ENCODE measurements around the gene OAS1.
"Not testable (repeated sequence)": the region's sequence is repeated elsewhere in the genome, so short reads cannot be mapped to it uniquely, and the experiment has no call there.

The OAS1 gene

GRCh38 chr12:112950701-112951100 is 43.9 kb downstream of the OAS1 start:
- Histone ChIP-seq H3K27ac (ENCODE audit: low read depth, low read length, poor library complexity, severe bottlenecking) (no peak overlapping the region), H2AFZ (ENCODE audit: low read length) (no peak overlapping the region), H3K9ac (ENCODE audit: low read length) (no peak overlapping the region), H3K4me3 (ENCODE audit: low read depth, low read length, poor library complexity, severe bottlenecking) (no peak overlapping the region), H3K27me3 (ENCODE audit: insufficient read depth, low read length) (no peaks in the 10 kb centered on the region), H3K36me3 (ENCODE audit: insufficient read depth, low read length) (no peaks in the 10 kb centered on the region), H3K4me2 (ENCODE audit: low read length) (no peak overlapping the region), H3K9me3 (ENCODE audit: low read length) (0 out of 2 replicates have a peak, but pooled peaks cover 2% of the 10 kb centered on the region), H3F3A (ENCODE audit: insufficient read depth, low read length) (no peaks in the 10 kb centered on the region), H4K20me1 (ENCODE audit: insufficient read depth, low read length) (no peaks in the 10 kb centered on the region), H3K79me2 (ENCODE audit: insufficient read depth, low read length) (no peaks in the 10 kb centered on the region), H3K9me2 (ENCODE audit: low read depth, low read length) (no peaks in the 10 kb centered on the region), H3K4me1 (ENCODE audit: insufficient read depth, low read length, severe bottlenecking) (no peaks in the 10 kb centered on the region)
- TF ChIP-seq CTCF (IDR thresholded peaks at IDR 0.05; ENCODE audit: low read length) (no peak), EZH2 (IDR thresholded peaks at IDR 0.05; ENCODE audit: borderline replicate concordance, low read length) (no peak)

- not testable (repeated sequence) for H3K36me3 ChIP-seq (ENCODE audit: insufficient read depth, low read length); H3K9me2 ChIP-seq (ENCODE audit: low read depth, low read length); H3K79me2 ChIP-seq (ENCODE audit: insufficient read depth, low read length); H3F3A ChIP-seq (ENCODE audit: insufficient read depth, low read length); H3K9ac ChIP-seq (ENCODE audit: low read length); H4K20me1 ChIP-seq (ENCODE audit: insufficient read depth, low read length); H3K4me2 ChIP-seq (ENCODE audit: low read length); H3K27ac ChIP-seq (ENCODE audit: low read depth, low read length, poor library complexity, severe bottlenecking); H3K4me3 ChIP-seq (ENCODE audit: low read depth, low read length, poor library complexity, severe bottlenecking); H3K4me1 ChIP-seq (ENCODE audit: insufficient read depth, low read length, severe bottlenecking); H3K9me3 ChIP-seq (ENCODE audit: low read length); H3K27me3 ChIP-seq (ENCODE audit: insufficient read depth, low read length); H2AFZ ChIP-seq (ENCODE audit: low read length)
Measured at GRCh38 chr12:112957125-112957524, 50.4 kb downstream of the OAS1 start.

- H3F3A ChIP-seq (ENCODE audit: insufficient read depth, low read length), result no peaks in the 10 kb centered on the region
- no peaks in the 10 kb centered on the region for H4K20me1 ChIP-seq (ENCODE audit: insufficient read depth, low read length)
- no peaks in the 10 kb centered on the region for H3K27me3 ChIP-seq (ENCODE audit: insufficient read depth, low read length)
- H3K4me3 ChIP-seq (ENCODE audit: low read depth, low read length, poor library complexity, severe bottlenecking), result no peak overlapping the region
- peaks cover 6% of the 10 kb centered on the region for H3K4me1 ChIP-seq (ENCODE audit: insufficient read depth, low read length, severe bottlenecking)
- peak overlapping the region; percentile 3; the same call in 1 of the 2 replicates for H3K4me2 ChIP-seq (ENCODE audit: low read length)
- no peak overlapping the region for H2AFZ ChIP-seq (ENCODE audit: low read length)
- H3K36me3 ChIP-seq (ENCODE audit: insufficient read depth, low read length), result no peaks in the 10 kb centered on the region; the same call in 1 of the 2 replicates
- H3K27ac ChIP-seq (ENCODE audit: low read depth, low read length, poor library complexity, severe bottlenecking), result no peak overlapping the region
- TF ChIP-seq CTCF (IDR thresholded peaks at IDR 0.05; ENCODE audit: low read length), result no peak
- H3K9me2 ChIP-seq (ENCODE audit: low read depth, low read length), result no peaks in the 10 kb centered on the region
- H3K9me3 ChIP-seq (ENCODE audit: low read length), result no peaks in the 10 kb centered on the region
- no peaks in the 10 kb centered on the region for H3K79me2 ChIP-seq (ENCODE audit: insufficient read depth, low read length)
- H3K9ac ChIP-seq (ENCODE audit: low read length), result no peak overlapping the region
Measured at GRCh38 chr12:112961074-112961473, 54.3 kb downstream of the OAS1 start.

- no peaks in the 10 kb centered on the region for H4K20me1 ChIP-seq (ENCODE audit: insufficient read depth, low read length)
- no peak overlapping the region for H3K4me3 ChIP-seq (ENCODE audit: low read depth, low read length, poor library complexity, severe bottlenecking)
- H3K9me2 ChIP-seq (ENCODE audit: low read depth, low read length), result no peaks in the 10 kb centered on the region
- H3F3A ChIP-seq (ENCODE audit: insufficient read depth, low read length), result no peaks in the 10 kb centered on the region
- H2AFZ ChIP-seq (ENCODE audit: low read length), result no peak overlapping the region
- no peaks in the 10 kb centered on the region for H3K27me3 ChIP-seq (ENCODE audit: insufficient read depth, low read length)
- no peaks in the 10 kb centered on the region; the same call in 1 of the 2 replicates for H3K36me3 ChIP-seq (ENCODE audit: insufficient read depth, low read length)
- H3K4me2 ChIP-seq (ENCODE audit: low read length), result peak overlapping the region; percentile 3; the same call in 1 of the 2 replicates
- H3K9ac ChIP-seq (ENCODE audit: low read length), result no peak overlapping the region
- no peaks in the 10 kb centered on the region for H3K9me3 ChIP-seq (ENCODE audit: low read length)
- no peak for TF ChIP-seq CTCF (IDR thresholded peaks at IDR 0.05; ENCODE audit: low read length)
- TF ChIP-seq EZH2 (IDR thresholded peaks at IDR 0.05; ENCODE audit: borderline replicate concordance, low read length), result no peak
- peaks cover 6% of the 10 kb centered on the region for H3K4me1 ChIP-seq (ENCODE audit: insufficient read depth, low read length, severe bottlenecking)
- no peaks in the 10 kb centered on the region for H3K79me2 ChIP-seq (ENCODE audit: insufficient read depth, low read length)
- no peak overlapping the region for H3K27ac ChIP-seq (ENCODE audit: low read depth, low read length, poor library complexity, severe bottlenecking)
Measured at GRCh38 chr12:112961536-112961935, 54.8 kb downstream of the OAS1 start.

All from OCI-LY1 (cell line).